Activated CD4-positive, alpha-beta T cell treated with anti-CD3 and anti-CD28 coated beads, Interleukin-2, amount 10 ng/mL, durations not matched to agents 24 days and 14 days (primary cell): ENCODE results near the gene PRR36. TPM values are rescaled to one million over a fixed set of nuclear protein-coding genes. Genes with fewer than 3 reads are reported as not detected.

Experiments
- DNase-seq: peaks from one replicate; pipeline ENCODE4 v3.0.0; 2022
- H3K27ac Mint-ChIP-seq: one replicate; pipeline ENCODE4 v1.8.0; 2022; ENCODE audit warnings: mild to moderate bottlenecking, mixed read lengths
- H3K27me3 Mint-ChIP-seq: one replicate; pipeline ENCODE4 v1.8.0; 2022; ENCODE audit warnings: mixed read lengths
- H3K36me3 Mint-ChIP-seq: one replicate; pipeline ENCODE4 v1.8.0; 2022; ENCODE audit warnings: low read depth, mild to moderate bottlenecking, mixed read lengths
- H3K4me1 Mint-ChIP-seq: one replicate; pipeline ENCODE4 v1.8.0; 2021; ENCODE audit warnings: mixed read lengths
- H3K4me3 Mint-ChIP-seq: one replicate; pipeline ENCODE4 v1.8.0; 2022; ENCODE audit warnings: mild to moderate bottlenecking, moderate library complexity, mixed read lengths
- H3K9me3 Mint-ChIP-seq: one replicate; pipeline ENCODE4 v1.8.0; 2021; ENCODE audit warnings: mixed read lengths
- intact Hi-C: fragments of 100-400 bp; cut with micrococcal nuclease; formaldehyde crosslinking; loops from one replicate; pipeline ENCODE4 v1.15.1; 2023
- total RNA-seq: library from RNA; stranded (reverse); gene quantifications from 2 replicates; pipeline ENCODE4 v1.2.3, GENCODE V29; 2022

Gene PRR36
- total RNA-seq, 1 donor from 2014 or later, result 0.21 TPM

DNA sequence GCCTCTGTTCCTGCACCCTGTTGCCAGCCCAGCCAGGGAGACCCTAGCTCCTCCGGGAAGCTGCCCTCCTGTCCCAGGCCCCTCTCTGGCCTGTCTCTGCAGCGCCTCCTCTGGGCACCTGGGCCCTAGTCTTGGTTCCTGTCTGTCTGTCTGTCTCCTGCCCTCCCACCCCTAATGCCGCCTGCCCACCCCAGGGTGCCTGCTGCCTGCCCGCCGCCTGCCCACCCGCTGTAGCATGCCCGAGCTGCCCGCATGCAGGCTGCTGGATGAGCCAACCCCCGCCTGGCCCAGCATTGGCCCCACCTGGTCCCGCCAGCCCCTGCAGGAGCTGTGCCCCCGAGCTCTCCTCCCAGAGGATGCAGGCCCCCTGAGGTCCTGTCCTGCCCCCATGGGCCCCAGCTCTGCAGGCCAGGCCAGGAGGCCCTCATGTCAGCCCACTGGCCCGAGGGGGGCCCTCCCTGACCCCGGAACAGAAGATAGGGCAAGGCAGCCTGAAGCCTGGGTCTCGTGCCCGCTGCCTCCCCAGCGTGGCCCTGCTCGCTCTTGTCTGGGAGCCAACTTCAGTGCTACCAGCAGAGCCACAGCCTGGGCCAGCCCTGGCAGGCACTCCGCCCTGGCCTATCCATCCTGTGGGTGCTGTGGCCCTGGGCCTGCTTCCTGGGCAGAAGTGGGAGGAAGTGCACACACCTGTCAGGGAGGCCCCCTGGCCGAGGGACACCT is 34.7 kb upstream of the PRR36 start:
- H3K36me3 Mint-ChIP-seq, result peaks cover 37% of the 10 kb centered on the region
- no peak overlapping the region for H3K27ac Mint-ChIP-seq
- intact Hi-C loops, result no loop called here

DNA sequence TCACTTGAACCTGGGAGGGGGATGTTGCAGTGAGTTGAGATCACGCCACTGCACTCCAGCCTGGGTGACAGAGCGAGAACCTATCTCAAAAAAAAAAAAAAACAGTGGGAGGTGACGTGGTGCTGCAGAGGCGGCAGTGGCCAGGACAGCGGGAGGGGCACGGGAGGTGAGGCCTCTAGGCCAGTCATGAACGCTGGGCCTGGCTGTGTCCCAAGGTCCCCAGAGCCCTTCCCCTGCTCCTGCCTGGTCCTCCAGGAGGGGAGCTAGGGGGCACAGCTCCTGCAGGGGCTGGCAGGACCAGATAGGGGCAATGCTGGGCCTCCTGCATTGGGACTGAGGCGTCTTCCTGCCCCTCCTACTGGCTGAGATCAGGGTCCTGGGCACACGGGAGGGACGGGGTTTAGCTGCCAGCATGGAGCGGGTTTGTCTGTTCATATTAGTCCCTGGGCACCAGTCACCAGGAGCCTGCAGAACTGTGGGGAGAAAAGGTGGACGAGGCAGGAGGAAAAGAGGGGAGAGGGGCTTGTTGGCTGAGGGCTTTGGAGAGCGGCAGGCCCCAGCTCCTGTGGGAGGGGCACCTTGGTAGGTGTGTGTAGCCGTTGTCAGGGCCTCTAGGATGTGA is 34.0 kb upstream of the PRR36 start:
- H3K4me3 Mint-ChIP-seq, result no peak overlapping the region
- H3K27ac Mint-ChIP-seq, result no peak overlapping the region
- H3K9me3 Mint-ChIP-seq, result no peaks in the 10 kb centered on the region
- peaks cover 19% of the 10 kb centered on the region for H3K4me1 Mint-ChIP-seq
- H3K27me3 Mint-ChIP-seq, result peaks cover 3% of the 10 kb centered on the region
- peaks cover 38% of the 10 kb centered on the region for H3K36me3 Mint-ChIP-seq
- intact Hi-C loops, result no loop called here
- DNase-seq, result no peak

More for the DNA sequence above, 34.7 kb upstream of the PRR36 start:
- no peak overlapping the region for H3K4me3 Mint-ChIP-seq
- DNase-seq, result peak; percentile 55
- H3K9me3 Mint-ChIP-seq, result no peaks in the 10 kb centered on the region
- H3K27me3 Mint-ChIP-seq, result no peaks in the 10 kb centered on the region
- peaks cover 15% of the 10 kb centered on the region for H3K4me1 Mint-ChIP-seq

DNA sequence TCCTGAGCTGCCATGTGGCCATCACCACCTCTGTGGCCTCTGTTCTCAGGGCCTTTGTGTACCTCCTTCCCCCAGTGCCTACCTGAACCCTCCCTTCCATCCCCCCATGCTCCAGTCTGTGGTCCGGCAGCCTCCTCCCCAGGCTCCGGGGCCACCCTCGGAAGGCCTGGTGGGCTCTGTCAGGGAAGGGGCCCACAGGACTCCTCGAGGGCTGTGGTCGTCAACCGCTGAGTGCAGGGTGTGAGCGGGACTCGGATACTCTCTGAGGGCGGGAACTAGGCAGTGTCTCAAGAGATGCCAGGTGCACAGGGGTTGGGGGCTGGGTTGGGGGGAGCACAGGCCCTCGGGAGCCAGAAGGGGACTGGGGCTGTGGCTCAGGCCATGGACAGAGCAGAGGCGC is 33.4 kb upstream of the PRR36 start:
- H3K27me3 Mint-ChIP-seq, result peaks cover 3% of the 10 kb centered on the region
- H3K9me3 Mint-ChIP-seq, result no peaks in the 10 kb centered on the region
- intact Hi-C loops, result no loop called here
- H3K27ac Mint-ChIP-seq, result no peak overlapping the region
- H3K36me3 Mint-ChIP-seq, result peaks cover 34% of the 10 kb centered on the region
- no peak for DNase-seq
- no peak overlapping the region for H3K4me3 Mint-ChIP-seq
- H3K4me1 Mint-ChIP-seq, result peaks cover 23% of the 10 kb centered on the region

DNA sequence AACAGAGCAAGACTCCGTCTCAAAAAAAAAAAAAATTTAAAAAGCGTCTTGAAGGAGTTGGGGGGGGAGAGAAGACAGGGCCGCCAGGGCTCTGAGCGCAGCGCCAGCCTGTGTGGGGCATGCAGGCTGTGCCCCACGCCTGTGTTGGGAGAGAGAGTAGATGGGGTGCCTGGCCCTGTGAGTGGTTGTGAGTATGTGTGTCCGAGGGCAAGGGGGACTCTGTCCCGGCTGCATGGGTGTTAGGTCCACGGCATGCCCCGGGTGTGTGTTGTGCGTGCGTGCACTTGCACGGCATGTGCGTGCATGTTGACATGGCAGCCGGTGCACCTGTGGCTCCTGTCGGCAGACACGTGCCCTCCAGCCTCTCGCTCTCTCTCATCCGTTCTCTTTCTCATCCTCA is 32.9 kb upstream of the PRR36 start:
- DNase-seq, result no peak
- no peak overlapping the region for H3K27ac Mint-ChIP-seq
- H3K4me1 Mint-ChIP-seq, result peaks cover 25% of the 10 kb centered on the region
- H3K4me3 Mint-ChIP-seq, result no peak overlapping the region
- H3K9me3 Mint-ChIP-seq, result no peaks in the 10 kb centered on the region
- H3K27me3 Mint-ChIP-seq, result peaks cover 3% of the 10 kb centered on the region
- intact Hi-C loops, result no loop called here
- H3K36me3 Mint-ChIP-seq, result peaks cover 33% of the 10 kb centered on the region

DNA sequence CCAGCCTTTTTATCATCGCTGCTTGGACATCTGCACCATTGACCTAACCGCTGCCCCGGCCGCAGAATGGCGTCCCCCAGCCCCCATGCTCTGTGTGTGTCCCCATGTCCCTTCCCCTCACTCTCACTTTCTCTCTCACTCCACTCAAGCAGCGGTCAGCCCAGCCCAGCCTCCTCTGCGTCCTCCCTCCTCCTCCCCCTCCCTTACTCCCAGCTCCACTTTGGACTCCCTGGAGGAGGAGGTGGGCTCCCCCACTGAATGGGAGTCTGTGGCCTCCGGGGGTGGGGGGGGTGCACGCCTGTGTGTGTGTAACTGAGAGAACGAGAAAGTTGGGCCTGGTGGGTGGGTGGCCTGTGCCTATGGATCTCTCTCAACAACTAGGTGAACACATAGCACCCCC is 31.7 kb upstream of the PRR36 start:
- Mint-ChIP-seq H3K27ac (peak overlapping the region; percentile 87), H3K4me1 (peaks cover 25% of the 10 kb centered on the region), H3K4me3 (peak overlapping the region; percentile 92), H3K27me3 (peaks cover 3% of the 10 kb centered on the region), H3K9me3 (no peaks in the 10 kb centered on the region), H3K36me3 (peaks cover 24% of the 10 kb centered on the region)
- intact Hi-C loops, result no loop called here
- no peak for DNase-seq

DNA sequence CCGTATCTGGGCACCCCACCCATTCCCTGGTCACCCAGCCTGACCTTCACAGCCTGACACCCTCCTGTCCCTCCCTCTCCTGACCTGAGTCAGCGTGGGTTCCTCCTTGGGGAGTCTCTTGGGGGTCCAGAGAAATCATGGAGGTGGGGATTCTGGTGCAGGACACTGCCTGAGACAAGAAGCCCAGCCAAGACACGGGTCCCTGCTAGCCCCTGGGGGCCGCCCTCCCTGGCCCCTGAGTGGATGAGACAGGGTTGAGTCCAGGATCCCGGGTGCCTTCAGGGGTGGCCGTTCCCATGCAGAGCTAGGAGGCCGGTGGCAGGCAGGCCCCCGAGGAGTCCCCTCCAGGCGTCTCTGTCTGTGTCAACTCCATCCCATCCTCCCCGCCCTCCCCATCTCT is 31.1 kb upstream of the PRR36 start:
- Mint-ChIP-seq H3K4me3 (peak overlapping the region; percentile 92), H3K4me1 (peaks cover 25% of the 10 kb centered on the region), H3K27ac (peak overlapping the region; percentile 93), H3K9me3 (no peaks in the 10 kb centered on the region), H3K27me3 (peaks cover 3% of the 10 kb centered on the region), H3K36me3 (peaks cover 19% of the 10 kb centered on the region)
- intact Hi-C loops, result no loop called here
- DNase-seq, result peak; percentile 59

DNA sequence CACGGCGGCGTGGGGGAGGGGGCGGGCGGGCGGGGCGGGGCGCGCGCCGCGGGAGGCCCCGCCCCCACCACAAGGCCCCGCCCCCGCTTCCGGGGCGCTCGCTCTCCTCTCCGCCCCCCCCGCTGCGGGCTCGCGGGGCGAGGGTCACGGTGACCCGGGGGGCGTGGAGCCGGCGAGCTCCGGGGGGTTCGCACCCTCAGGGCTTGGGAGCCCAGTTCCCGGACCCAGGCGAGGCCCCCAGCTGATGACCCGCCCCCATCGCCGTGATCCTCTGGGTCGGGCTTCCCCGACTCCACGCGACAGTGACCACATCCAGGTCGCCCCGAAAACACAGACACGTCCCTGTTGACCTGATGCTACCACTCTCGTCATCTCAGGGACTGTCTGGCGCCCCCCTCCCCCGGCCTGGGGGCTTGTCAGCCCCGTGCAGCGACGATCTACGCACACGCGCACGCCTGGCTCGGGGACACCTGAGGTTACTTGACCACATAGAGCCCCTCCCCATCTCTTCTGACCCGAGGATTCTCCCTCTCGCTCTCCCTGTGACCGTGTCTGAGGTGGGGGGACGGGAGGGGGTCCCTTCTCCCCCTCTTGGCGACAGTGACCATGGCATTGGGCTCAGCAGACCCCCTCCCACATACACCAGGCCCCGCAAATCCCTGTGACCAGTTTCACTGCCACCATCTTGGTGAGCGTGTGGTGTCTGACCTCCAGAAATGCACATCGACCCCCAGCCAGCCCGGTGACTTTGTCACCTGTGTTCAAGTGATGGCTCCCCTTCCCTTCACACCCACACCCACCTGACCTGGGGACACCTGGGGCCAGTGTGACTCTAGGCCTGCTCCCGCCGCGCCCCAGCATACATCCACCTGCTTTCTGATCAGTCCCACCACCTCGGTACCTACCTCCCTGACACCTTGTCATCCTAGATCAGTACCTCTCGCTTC is 30.2 kb upstream of the PRR36 start:
- Mint-ChIP-seq H3K27me3 (peaks cover 3% of the 10 kb centered on the region), H3K4me3 (peak overlapping the region; percentile 93), H3K9me3 (no peaks in the 10 kb centered on the region), H3K36me3 (peaks cover 19% of the 10 kb centered on the region), H3K27ac (peak overlapping the region; percentile 93), H3K4me1 (peaks cover 25% of the 10 kb centered on the region)
- DNase-seq, result peak; percentile 91
- intact Hi-C loops, result no loop called here

DNA sequence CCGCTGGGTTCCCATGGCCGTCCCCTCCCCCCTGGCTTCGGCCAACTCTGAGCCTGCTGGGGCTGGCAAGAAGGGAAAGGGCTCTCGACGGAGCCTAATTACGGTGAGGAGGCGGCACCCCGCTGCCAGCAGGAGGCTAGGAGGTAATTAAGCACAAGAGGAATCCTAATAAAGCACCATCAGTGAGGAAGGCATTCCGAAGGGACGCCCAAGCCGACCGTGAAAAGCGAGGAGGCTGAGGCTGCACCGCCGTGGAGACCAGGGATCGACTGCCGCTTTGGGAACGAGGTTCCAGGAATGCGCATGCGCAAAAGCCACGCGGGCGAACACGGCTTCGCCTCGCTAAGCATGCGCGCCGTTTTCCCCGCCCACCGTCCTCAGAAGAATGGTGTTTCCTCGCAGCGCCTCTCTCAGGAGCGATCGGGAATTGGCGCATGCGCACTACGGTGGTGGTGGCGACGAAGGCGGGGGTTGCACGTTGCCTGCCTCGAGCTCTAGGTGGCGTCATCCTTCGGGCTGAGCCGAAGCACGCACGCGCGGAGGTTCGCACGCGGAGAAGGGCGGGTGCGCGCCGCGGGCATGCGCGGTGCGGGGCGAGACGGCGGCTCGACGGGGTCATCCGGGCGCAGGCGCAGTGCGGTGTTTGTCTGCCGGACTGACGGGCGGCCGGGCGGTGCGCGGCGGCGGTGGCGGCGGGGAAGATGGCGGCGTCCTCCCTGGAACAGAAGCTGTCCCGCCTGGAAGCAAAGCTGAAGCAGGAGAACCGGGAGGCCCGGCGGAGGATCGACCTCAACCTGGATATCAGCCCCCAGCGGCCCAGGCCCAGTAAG is 29.3 kb upstream of the PRR36 start, which contains the start of gene MAP2K7:
TSS of gene MAP2K7 (plus strand) at position 634 of the 830 bp plus-strand sequence. CDS start at position 702, 68 bp downstream.
- Mint-ChIP-seq H3K27ac (peak within 1 kb of the TSS; percentile 96), H3K9me3 (no peaks in the 10 kb centered on the region), H3K4me1 (peaks cover 25% of the 10 kb centered on the region), H3K4me3 (peak within 1 kb of the TSS; percentile 93), H3K36me3 (peaks cover 19% of the 10 kb centered on the region), H3K27me3 (peaks cover 3% of the 10 kb centered on the region)
- intact Hi-C loops, result loop anchor here (1.0 to 2.0 kb wide), 3 partner anchors 17 to 40 kb away; partner anchors contain the start of genes SNAPC2 and TIMM44
- peak; percentile 100 for DNase-seq

DNA sequence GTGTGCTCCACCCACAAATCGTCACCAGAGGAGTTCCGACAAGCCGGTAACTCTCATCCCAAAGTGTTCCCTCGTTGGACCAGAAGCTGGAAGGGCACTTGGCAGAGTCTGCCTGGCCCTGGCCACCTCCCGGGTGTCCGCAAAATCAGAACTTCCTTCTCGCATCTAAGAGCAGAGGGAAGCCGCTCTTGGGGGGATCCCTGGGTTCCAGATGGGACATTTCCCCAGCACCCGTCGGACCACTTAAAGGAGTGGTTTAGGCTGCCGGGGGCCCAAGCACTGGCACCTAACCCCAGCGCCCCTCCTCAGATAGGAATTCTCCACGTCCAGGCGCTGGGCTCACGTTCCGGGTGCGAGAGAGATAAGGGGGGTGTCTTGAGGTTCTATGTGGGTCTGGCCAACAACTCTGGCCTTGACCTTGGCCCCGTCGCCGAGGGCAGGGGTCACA is 28.6 kb upstream of the PRR36 start:
- intact Hi-C loops, result loop anchor here (1.0 to 2.0 kb wide), 3 partner anchors 17 to 40 kb away; partner anchors contain the start of genes SNAPC2 and TIMM44
- Mint-ChIP-seq H3K27ac (peak overlapping the region; percentile 96), H3K4me1 (peaks cover 25% of the 10 kb centered on the region), H3K9me3 (no peaks in the 10 kb centered on the region), H3K36me3 (peaks cover 17% of the 10 kb centered on the region), H3K27me3 (peaks cover 3% of the 10 kb centered on the region), H3K4me3 (peak overlapping the region; percentile 93)
- DNase-seq, result peak; percentile 68

DNA sequence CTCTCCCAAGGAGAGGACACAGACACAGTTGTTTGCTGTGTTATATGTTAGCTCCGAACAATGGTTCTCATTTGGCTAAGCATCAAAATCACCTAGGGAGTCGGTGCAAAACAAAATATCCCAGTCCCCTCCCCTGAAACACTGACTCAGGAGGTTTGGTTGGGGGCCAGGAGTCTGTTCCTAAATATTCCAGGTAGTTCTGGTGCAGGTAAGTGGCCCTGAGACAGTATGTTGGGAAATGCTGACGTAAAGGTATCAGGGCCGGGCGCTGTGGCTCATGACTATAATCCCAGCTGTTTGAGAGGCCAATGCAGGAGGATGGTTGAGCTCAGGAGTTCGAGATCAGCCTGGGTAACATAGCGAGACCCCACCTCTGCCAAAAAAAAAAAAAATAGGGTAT is 27.1 kb upstream of the PRR36 start:
- peaks cover 3% of the 10 kb centered on the region for H3K27me3 Mint-ChIP-seq

DNA sequence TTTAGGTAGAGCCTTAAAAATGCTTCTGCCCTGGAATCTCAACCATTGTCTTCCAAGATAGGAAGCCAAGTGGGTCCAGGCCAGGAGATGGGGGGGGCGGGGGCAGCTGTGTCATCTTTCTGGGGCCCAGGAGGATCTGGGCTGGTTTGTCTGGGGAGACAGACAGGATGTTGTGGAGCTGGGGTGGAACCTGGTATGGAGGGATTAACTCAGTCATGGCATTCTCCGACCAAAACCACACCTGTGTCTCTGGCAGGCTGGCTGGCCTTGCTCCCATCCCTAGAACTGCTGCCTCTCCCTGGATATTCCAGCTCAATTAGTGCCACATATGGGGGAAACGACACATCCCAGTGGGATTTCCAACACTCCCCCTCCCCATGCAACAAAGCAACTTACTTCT is 26.7 kb upstream of the PRR36 start:
- Mint-ChIP-seq H3K36me3 (peaks cover 14% of the 10 kb centered on the region), H3K4me1 (peaks cover 23% of the 10 kb centered on the region), H3K27ac (no peak overlapping the region), H3K27me3 (peaks cover 3% of the 10 kb centered on the region), H3K9me3 (no peaks in the 10 kb centered on the region), H3K4me3 (no peak overlapping the region)
- intact Hi-C loops, result no loop called here
- no peak for DNase-seq

More for the DNA sequence above, 27.1 kb upstream of the PRR36 start:
- Mint-ChIP-seq H3K4me3 (no peak overlapping the region), H3K27ac (no peak overlapping the region), H3K9me3 (no peaks in the 10 kb centered on the region), H3K4me1 (peaks cover 23% of the 10 kb centered on the region), H3K36me3 (peaks cover 14% of the 10 kb centered on the region)
- peak; percentile 56 for DNase-seq
- intact Hi-C loops, result no loop called here

DNA sequence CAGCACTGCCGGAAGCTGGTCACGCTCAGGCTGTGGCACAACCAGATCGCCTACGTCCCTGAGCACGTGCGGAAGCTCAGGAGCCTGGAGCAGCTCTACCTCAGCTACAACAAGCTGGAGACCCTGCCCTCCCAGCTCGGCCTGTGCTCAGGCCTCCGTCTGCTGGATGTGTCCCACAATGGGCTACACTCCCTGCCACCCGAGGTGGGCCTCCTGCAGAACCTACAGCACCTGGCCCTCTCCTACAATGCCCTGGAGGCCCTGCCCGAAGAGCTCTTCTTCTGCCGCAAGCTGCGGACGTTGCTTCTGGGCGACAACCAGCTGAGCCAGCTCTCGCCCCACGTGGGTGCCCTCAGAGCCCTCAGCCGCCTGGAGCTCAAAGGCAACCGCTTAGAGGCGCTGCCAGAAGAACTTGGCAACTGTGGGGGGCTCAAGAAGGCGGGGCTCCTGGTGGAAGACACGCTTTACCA is 26.2 kb upstream of the PRR36 start:
- Mint-ChIP-seq H3K9me3 (no peaks in the 10 kb centered on the region), H3K4me1 (peaks cover 20% of the 10 kb centered on the region), H3K27ac (no peak overlapping the region), H3K27me3 (peaks cover 3% of the 10 kb centered on the region), H3K4me3 (no peak overlapping the region), H3K36me3 (peaks cover 11% of the 10 kb centered on the region)
- intact Hi-C loops, result no loop called here
- peak; percentile 57 for DNase-seq
